Left ventricle myocardium inferior (tissue), 1 donor: ENCODE measurements around the gene URI1. TPM values are rescaled to one million over a fixed set of nuclear protein-coding genes. Genes with fewer than 3 reads are reported as not detected.
"Not testable (repeated sequence)": the region's sequence is repeated elsewhere in the genome, so short reads cannot be mapped to it uniquely, and the experiment has no call there.

Experiments
- DNase-seq: peaks from one replicate; pipeline ENCODE4 v3.0.0-alpha.2; 2020
- H3K27ac ChIP-seq: fragments of 200-600 bp; replicated peaks from 2 replicates; pipeline ENCODE4 v1.8.0; 2021
- H3K27me3 ChIP-seq: fragments of 200-600 bp; 2 replicates; pipeline ENCODE4 v1.8.0; 2021; ENCODE audit warnings: low read depth
- H3K36me3 ChIP-seq: fragments of 200-600 bp; 2 replicates; pipeline ENCODE4 v1.8.0; 2021
- H3K4me1 ChIP-seq: fragments of 200-600 bp; 2 replicates; pipeline ENCODE4 v1.8.0; 2021
- H3K4me3 ChIP-seq: fragments of 200-600 bp; 2 replicates; pipeline ENCODE4 v1.8.0; 2021; ENCODE audit warnings: mild to moderate bottlenecking, moderate library complexity
- H3K9me3 ChIP-seq: fragments of 200-600 bp; replicated peaks from 2 replicates; pipeline ENCODE4 v1.8.0; 2021
- intact Hi-C: fragments of 100-400 bp; cut with micrococcal nuclease; formaldehyde crosslinking; loops from one replicate; pipeline ENCODE4 v1.11.0; 2022
- total RNA-seq: library from RNA; stranded (reverse); fragmentation: NEBNext Ultra II Directional; extraction: Animal tissue kit (Norgen Biotek cat#: 25700); gene quantifications from one replicate; pipeline ENCODE4 v1.2.1, GENCODE V29; 2021
- TF ChIP-seq, protein P1 (sequence below): fragments of 200-600 bp; IDR thresholded peaks from 2 replicates; pipeline ENCODE4 v1.8.0; 2021; ENCODE audit warnings: antibody characterized with exemption, mild to moderate bottlenecking, borderline replicate concordance
- donor health status: DM: no; HTN: yes; CAD: no; lungs with severe emphysema.

Gene URI1
- total RNA-seq, 1 donor from 2014 or later, result 43.0 TPM

DNA sequence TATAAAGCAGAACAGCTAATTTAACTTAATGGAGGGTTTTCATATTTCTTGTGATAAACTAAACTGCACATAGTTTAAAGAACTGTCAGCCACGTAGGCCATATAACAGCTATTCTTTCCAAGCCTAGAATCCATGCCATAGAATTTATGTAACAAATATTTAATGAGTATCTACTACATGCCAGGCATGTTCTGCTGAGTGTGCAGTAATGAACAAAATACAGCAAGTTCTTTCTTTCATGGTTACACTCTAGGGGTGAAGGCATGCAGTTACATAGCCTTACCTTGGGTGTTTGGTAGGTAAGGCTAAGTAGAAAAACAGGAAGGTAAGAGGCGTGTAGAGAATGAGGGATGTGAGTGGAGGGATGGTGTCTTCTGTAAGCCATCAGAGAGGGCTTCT is 4.6 kb downstream of the URI1 start:
- no peak for DNase-seq
- H3K27me3 ChIP-seq, result no peaks in the 10 kb centered on the region
- H3K9me3 ChIP-seq, result no peaks in the 10 kb centered on the region
- no peak overlapping the region for H3K27ac ChIP-seq
- no peak overlapping the region for H3K4me3 ChIP-seq
- intact Hi-C loops, result no loop called here
- TF ChIP-seq, protein P1, sequence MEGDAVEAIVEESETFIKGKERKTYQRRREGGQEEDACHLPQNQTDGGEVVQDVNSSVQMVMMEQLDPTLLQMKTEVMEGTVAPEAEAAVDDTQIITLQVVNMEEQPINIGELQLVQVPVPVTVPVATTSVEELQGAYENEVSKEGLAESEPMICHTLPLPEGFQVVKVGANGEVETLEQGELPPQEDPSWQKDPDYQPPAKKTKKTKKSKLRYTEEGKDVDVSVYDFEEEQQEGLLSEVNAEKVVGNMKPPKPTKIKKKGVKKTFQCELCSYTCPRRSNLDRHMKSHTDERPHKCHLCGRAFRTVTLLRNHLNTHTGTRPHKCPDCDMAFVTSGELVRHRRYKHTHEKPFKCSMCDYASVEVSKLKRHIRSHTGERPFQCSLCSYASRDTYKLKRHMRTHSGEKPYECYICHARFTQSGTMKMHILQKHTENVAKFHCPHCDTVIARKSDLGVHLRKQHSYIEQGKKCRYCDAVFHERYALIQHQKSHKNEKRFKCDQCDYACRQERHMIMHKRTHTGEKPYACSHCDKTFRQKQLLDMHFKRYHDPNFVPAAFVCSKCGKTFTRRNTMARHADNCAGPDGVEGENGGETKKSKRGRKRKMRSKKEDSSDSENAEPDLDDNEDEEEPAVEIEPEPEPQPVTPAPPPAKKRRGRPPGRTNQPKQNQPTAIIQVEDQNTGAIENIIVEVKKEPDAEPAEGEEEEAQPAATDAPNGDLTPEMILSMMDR, result no peak
- H3K4me1 ChIP-seq, result peaks cover 40% of the 10 kb centered on the region
- no peaks in the 10 kb centered on the region for H3K36me3 ChIP-seq

DNA sequence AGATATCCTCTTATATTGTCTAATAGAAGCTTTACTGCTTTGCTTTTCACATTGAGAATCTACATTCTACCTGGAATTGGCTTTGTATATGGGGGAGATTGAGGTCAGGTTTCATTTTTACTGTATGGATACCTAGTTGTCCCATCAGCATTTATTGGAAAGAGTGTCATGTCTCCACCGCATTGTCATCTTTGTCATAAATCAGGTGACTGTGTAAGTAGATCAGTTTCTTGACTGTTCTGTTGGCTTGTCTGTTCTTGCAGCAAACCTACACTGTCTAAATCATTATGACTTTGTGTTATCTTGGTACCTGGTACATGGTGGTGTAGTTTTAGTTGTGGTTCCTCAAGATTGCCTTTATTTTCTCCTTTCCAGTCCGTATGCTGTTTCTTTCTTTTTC is 5.8 kb downstream of the URI1 start:
- no peak for DNase-seq
- TF ChIP-seq, protein P1, result no peak
- H3K27me3 ChIP-seq, result no peaks in the 10 kb centered on the region
- intact Hi-C loops, result no loop called here
- H3K27ac ChIP-seq, result no peak overlapping the region
- H3K4me3 ChIP-seq, result no peak overlapping the region
- H3K4me1 ChIP-seq, result peaks cover 39% of the 10 kb centered on the region
- H3K36me3 ChIP-seq, result no peaks in the 10 kb centered on the region
- no peaks in the 10 kb centered on the region for H3K9me3 ChIP-seq

DNA sequence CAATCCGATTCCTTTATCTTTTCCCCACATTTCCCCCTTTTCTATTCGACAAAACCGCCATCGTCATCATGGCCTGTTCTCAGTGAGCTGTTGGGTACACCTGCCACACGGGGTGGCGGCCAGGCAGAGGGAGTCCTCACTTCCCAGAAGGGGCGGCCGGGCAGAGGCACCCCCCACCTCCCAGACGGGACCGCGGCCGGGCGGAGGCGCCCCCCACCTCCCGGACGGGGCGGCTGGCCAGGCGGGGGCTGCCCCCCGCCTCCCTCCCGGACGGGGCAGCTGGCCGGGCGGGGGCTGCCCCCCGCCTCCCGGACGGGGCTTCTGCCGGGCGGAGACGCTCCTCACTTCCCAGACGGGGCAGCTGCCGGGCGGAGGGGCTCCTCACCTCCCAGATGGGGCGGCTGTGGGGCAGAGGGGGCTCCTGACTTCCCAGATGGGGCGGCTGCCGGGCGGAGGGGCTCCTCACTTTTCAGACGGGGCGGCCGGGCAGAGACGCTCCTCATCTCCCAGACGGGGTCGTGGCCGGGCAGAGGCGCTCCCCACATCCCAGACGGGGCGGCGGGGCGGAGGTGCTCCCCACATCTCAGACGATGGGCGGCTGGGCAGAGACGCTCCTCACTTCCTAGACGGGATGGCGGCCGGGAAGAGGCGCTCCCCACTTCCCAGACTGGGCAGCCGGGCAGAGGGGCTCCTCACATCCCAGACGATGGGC is 6.9 kb downstream of the URI1 start:
- H3K4me1 ChIP-seq, result peaks cover 29% of the 10 kb centered on the region
- H3K9me3 ChIP-seq, H3K36me3 ChIP-seq, intact Hi-C loops, H3K4me3 ChIP-seq, DNase-seq, H3K27ac ChIP-seq, H3K27me3 ChIP-seq: not testable (repeated sequence)

DNA sequence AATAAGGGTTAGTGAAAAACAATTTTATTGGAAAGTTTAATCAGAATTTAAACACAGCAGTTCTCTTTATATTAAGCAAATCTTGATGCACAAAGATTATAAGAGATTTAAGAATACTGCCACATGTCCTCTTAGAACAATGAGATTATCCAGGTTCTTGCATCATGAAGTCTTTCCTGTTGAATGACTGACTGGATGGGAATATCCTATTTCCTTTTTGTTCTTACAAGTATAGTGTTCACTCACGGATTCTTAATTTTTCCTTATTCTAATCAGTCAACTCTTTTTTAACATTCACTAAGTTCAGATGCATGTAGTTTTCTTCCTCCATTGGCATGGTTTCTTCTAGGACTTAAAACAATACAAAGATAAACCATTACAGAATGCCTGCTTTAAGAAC is 10.1 kb downstream of the URI1 start:
- peaks cover 7% of the 10 kb centered on the region for H3K4me1 ChIP-seq
- intact Hi-C loops, result no loop called here
- H3K27ac ChIP-seq, result no peak overlapping the region
- H3K4me3 ChIP-seq, result no peak overlapping the region
- H3K36me3 ChIP-seq, result no peaks in the 10 kb centered on the region
- no peaks in the 10 kb centered on the region for H3K9me3 ChIP-seq
- H3K27me3 ChIP-seq, result no peaks in the 10 kb centered on the region
- DNase-seq, result no peak
- TF ChIP-seq, protein P1, result no peak

DNA sequence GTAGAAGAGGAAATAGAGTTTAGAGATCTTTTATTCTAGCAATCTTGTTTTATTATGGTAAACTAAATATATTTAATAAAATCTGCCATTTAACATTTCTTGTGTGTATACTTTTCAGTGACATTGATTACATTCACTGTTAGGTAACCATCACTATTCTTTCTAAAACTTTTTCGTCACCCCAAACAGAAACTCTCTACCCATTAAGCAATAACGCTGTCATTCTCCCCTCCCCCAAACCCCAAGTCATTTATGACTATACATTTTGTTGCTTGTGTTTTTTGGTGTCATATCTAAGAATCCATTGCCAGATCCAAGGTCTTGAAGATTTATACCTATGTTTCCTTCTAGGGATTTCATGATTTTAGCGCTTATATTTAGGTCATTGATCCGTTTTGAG is 10.6 kb downstream of the URI1 start:
- intact Hi-C loops, result no loop called here
- TF ChIP-seq, protein P1, result no peak
- no peak for DNase-seq
- H3K4me3 ChIP-seq, result no peak overlapping the region
- H3K9me3 ChIP-seq, result no peaks in the 10 kb centered on the region
- no peak overlapping the region for H3K27ac ChIP-seq
- H3K36me3 ChIP-seq, result no peaks in the 10 kb centered on the region
- H3K4me1 ChIP-seq, result peaks cover 6% of the 10 kb centered on the region
- no peaks in the 10 kb centered on the region for H3K27me3 ChIP-seq

DNA sequence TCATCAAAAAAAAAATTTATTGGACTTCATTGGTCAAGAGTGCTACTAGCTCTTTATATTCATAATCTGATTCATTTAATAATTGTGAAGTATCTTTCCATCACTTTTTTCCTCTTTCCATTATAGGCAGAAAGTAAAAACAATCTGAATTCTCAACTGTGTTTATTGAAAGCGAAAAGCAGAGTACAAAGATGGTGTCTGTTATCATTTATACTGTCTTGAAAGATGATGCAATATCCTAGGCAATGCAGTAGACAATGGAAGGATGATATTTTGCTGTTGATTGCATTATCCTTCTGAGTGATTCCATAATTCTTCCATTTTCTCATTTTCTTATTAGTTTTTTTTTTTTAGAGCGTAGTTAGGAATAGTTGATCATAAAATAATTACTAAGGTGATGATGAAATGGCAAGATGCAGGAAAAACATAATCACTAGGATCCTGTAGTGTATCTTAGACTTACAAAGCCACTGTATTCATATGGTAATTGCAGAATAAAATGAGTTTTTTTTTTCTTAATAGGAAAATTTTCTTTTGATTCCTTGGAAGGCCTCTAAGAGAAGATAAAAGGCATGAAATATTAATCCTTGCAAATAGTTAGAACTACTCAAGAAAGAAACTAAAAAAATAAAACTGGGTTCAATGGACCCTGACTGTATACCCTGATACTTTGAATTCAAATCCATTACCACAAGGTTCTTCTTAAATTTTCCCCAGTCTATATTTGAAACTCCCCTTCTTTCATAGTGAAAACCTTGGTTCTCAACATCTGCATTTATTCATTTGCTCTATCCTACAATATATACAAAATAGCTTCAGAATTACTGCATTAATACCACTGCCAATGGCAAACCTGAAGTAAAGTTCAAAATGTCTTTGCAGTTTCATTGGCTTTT is 11.6 kb downstream of the URI1 start:
- Histone ChIP-seq H3K36me3 (no peaks in the 10 kb centered on the region), H3K4me3 (no peak overlapping the region), H3K9me3 (no peaks in the 10 kb centered on the region), H3K27ac (no peak overlapping the region), H3K27me3 (no peaks in the 10 kb centered on the region), H3K4me1 (peaks cover 6% of the 10 kb centered on the region)
- intact Hi-C loops, result no loop called here
- DNase-seq, result no peak
- TF ChIP-seq, protein P1, result no peak
